K562 (cell line): ENCODE measurements around the gene ZNF391. TPM values are rescaled to one million over a fixed set of nuclear protein-coding genes. Genes with fewer than 3 reads are reported as not detected.

Experiments used
- DLX4 ChIP-seq: fragments of 250-450 bp; sonication (Bioruptor Pico); IDR thresholded peaks from 2 replicates; pipeline ENCODE4 v1.6.1; 2021; ENCODE audit warnings: mild to moderate bottlenecking
- ETS1 ChIP-seq: conservative IDR thresholded peaks from 2 replicates; pipeline ENCODE4 v1.6.1; 2011; ENCODE audit warnings: low read depth, mild to moderate bottlenecking, low read length; ENCODE audit not compliant: control insufficient read depth
- HBP1 ChIP-seq: fragments of 450-650 bp; formaldehyde crosslinking; IDR thresholded peaks from 2 replicates; pipeline ENCODE4 v1.4.0; 2022; ENCODE audit warnings: missing genetic modification characterization
- JUN ChIP-seq, 2 experiments: sonication (generic) in 1 of 2; formaldehyde crosslinking in 1 of 2; IDR thresholded peaks; 2 replicates each; pipeline versions ENCODE4 v1.6.1 to v1.8.0; 2012 to 2022; ENCODE audit warnings: borderline replicate concordance in 2 of 2, mild to moderate bottlenecking in 2 of 2, improper control_type of control experiment in 1 of 2, low read depth in 1 of 2, low read length in 1 of 2, missing genetic modification reagents in 1 of 2
- NKRF ChIP-seq: fragments of 450-650 bp; IDR thresholded peaks from 2 replicates; pipeline ENCODE4 v1.6.1; 2016; ENCODE audit warnings: borderline replicate concordance
- NR4A1 ChIP-seq, 2 experiments: fragments of 250-450 bp in 1 of 2; fragments of 450-650 bp in 1 of 2; sonication (Bioruptor Pico) in 1 of 2; IDR thresholded peaks; 2 replicates each; pipeline versions ENCODE4 v1.4.0 to v1.6.1; 2016 to 2020; ENCODE audit warnings: mild to moderate bottlenecking in 2 of 2, missing compliant biosample characterization in 1 of 2, missing genetic modification characterization in 1 of 2, moderate library complexity in 1 of 2
- PKNOX1 ChIP-seq: fragments of 450-650 bp; IDR thresholded peaks from 2 replicates; pipeline ENCODE4 v1.6.1; 2016
- REST ChIP-seq, 2 experiments: fragments of 450-650 bp; formaldehyde crosslinking in 1 of 2; IDR thresholded peaks; 2 replicates each; pipeline versions ENCODE4 v1.4.0 to v1.6.1; 2014 to 2020; ENCODE audit warnings: mild to moderate bottlenecking in 2 of 2, borderline replicate concordance in 1 of 2, low read depth in 1 of 2
- ZNF408 ChIP-seq: fragments of 250-450 bp; sonication (Bioruptor Pico); IDR thresholded peaks from 2 replicates; pipeline ENCODE4 v1.4.0; 2020; ENCODE audit warnings: low read depth, mild to moderate bottlenecking, moderate library complexity
- polyA plus RNA-seq, 8 experiments: library from polyadenylated mRNA; depleted of rRNA in 4 of 8; stranded (reverse) in 5 of 8; unstranded in 3 of 8; fragments of >200 nt; fragmentation: Nextera tagmentation in 2 of 8; fragmentation: Illumina TruSeq in 1 of 8; extraction: Ambion mirVana in 2 of 8; extraction: Trizol in 1 of 8; gene quantifications; 2 replicates each; pipeline versions ENCODE4 v1.2.1 to v1.2.3, GENCODE V29; 2011 to 2014; ENCODE audit warnings: inconsistent platforms in 1 of 8, missing spikeins in 1 of 8
- total RNA-seq, 7 experiments: library from RNA; depleted of rRNA in 6 of 7; stranded (reverse); fragments of >200 nt in 6 of 7; fragmentation: Illumina TruSeq in 2 of 7; extraction: Trizol in 2 of 7; gene quantifications; 2 replicates each; pipeline versions ENCODE4 v1.2.1 to v1.2.3, GENCODE V29; 2011 to 2021; ENCODE audit warnings: low replicate concordance in 1 of 7

Gene ZNF391
- total and polyA plus RNA-seq, 9 of the 15 experiments (the other 6 are each of a cell fraction or from before 2014, with no cell fraction given): 2.3 to 10.1 (median 5.8) TPM

GRCh38 chr6:27400877-27401642 lies 12.5 kb downstream of the ZNF391 start (continued):
- TF ChIP-seq JUN (IDR thresholded peaks at IDR 0.05; ENCODE audit: borderline replicate concordance, low read depth, low read length): no peak
- TF ChIP-seq JUN (CRISPR knock-in tag; IDR thresholded peaks at IDR 0.05; ENCODE audit: borderline replicate concordance): no peak
- TF ChIP-seq DLX4 (CRISPR knock-in tag): no peak
- TF ChIP-seq HBP1 (CRISPR knock-in tag): no peak
- 0 out of 2 replicates have a peak, but pooled peaks have one; percentile 59 for TF ChIP-seq ETS1
- no peak for TF ChIP-seq NR4A1 (CRISPR knock-in tag; IDR thresholded peaks at IDR 0.05)
- TF ChIP-seq NR4A1 (tag; IDR thresholded peaks at IDR 0.05): no peak
- 0 out of 2 replicates have a peak, but pooled peaks have one; percentile 3 for TF ChIP-seq REST (IDR thresholded peaks at IDR 0.05; ENCODE audit: borderline replicate concordance)
- no peak for TF ChIP-seq REST (CRISPR knock-in tag; IDR thresholded peaks at IDR 0.05; ENCODE audit: low read depth)
- TF ChIP-seq PKNOX1: no peak
- TF ChIP-seq NKRF: no peak
- no peak for TF ChIP-seq ZNF408 (CRISPR knock-in tag)
